GM18873 (cell line): ENCODE data around the gene STAB1.
"Not testable (repeated sequence)": the region's sequence is repeated elsewhere in the genome, so short reads cannot be mapped to it uniquely, and the experiment has no call there.

Source experiments
- ATAC-seq: cut with Tn5 transposase; IDR thresholded peaks from one replicate; pipeline ENCODE4 v1.9.1; 2021; ENCODE audit warnings: mild to moderate bottlenecking, moderate library complexity, moderate number of reproducible peaks; ENCODE audit not compliant: unreplicated experiment, low FRiP score

STAB1 gene

DNA sequence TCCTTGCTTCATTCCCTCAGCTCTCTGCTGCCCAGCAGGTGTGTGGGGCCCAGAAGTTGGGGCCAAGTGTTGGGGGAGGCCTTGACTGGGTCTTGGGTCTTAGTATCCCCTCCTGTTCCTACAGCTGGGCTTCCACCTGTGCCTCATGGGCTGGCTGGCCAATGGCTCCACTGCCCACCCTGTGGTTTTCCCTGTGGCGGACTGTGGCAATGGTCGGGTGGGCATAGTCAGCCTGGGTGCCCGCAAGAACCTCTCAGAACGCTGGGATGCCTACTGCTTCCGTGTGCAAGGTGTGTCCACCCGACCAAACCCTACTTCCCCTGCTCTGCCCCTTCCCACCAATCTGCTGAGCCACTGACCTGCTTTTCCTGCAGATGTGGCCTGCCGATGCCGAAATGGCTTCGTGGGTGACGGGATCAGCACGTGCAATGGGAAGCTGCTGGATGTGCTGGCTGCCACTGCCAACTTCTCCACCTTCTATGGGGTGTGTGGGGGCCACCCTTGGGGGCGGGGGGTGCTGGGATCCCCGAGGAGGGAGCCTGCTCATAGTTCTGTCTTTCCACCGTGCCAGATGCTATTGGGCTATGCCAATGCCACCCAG lies 27.6 kb downstream of the STAB1 start:
- no peak for ATAC-seq

DNA sequence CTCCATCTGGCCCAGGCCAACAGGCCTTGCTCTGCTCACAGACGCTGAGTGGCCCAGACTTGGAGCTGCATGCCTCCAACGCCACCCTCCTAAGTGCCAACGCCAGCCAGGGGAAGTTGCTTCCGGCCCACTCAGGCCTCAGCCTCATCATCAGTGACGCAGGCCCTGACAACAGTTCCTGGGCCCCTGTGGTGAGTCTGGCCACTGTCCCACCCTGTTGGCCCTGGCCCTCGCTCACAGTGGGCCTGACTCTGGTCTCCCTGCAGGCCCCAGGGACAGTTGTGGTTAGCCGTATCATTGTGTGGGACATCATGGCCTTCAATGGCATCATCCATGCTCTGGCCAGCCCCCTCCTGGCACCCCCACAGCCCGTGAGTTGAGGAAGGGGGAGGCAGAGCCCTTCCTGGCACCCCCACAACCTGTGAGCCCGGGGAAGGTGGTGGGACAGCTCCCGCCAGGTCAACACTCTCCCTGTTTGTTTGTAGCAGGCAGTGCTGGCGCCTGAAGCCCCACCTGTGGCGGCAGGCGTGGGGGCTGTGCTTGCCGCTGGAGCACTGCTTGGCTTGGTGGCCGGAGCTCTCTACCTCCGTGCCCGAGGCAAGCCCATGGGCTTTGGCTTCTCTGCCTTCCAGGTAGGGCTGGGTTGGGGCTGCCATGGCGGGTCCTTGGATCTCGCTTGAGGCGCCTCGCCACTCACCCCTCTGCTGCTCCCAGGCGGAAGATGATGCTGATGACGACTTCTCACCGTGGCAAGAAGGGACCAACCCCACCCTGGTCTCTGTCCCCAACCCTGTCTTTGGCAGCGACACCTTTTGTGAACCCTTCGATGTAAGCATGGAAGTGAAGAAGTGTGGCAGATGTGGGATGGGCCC lies 28.5 kb downstream of the STAB1 start:
- ATAC-seq = no peak

DNA sequence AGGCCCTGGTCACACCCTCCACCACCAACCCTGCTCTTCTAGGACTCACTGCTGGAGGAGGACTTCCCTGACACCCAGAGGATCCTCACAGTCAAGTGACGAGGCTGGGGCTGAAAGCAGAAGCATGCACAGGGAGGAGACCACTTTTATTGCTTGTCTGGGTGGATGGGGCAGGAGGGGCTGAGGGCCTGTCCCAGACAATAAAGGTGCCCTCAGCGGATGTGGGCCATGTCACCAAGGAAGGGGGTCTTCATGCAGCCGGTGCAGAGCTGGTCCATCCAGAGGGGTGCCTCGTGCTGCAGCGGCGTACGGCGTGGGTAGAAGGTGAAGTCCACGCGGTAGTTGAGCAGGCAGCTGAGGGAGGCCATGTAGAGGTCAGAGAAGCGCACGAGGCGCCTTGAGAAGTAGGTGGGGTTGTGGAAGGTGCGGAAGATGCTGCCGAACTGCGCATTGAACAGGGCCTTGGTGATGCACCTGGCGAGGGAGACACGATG lies 29.2 kb downstream of the STAB1 start:
- no peak for ATAC-seq

DNA sequence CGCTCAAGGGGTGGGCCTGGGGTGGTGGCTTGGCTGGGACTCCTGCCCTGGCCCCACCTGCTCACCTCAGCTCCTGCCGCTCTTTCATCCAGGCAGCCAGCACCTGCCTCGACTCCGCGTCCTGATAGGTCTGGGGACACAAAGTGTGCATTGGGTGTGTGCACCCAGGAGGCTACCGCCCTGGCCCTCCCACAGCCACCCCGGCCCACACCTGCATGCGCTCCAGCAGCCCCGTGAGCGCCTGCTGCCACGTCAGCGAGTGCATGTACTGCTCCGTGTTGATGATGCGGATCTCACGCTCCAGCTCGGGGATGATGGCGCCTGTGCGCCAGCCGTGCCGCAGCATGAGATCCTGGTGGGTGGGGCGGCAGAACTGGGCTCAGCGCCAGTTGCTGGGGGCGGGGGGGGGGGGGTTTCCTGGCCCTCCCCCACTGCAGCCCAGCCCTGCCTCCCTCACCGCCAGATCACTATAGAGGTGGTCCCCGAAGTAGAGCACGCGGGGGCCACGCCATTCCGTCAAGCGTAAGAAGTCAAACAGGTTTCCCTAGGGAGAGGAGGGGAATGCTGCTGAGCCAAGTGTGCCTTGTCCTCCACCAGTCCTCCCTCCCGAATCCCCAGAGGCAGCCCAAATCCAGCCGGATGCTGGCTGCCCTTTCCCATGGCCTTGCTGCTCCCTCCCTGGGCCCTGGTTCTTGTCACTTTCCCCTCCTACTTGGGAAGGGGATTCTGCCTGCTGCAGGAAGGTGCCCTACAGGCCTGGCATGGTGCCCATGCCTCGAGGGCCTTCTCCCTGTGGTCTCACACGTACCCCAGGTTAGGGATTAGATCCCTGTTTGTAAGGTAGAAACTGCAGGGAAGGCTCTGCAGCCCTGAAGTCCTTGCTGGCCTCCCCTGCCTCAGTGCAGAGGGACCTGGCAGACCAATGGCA lies 29.9 kb downstream of the STAB1 start:
- no peak for ATAC-seq

DNA sequence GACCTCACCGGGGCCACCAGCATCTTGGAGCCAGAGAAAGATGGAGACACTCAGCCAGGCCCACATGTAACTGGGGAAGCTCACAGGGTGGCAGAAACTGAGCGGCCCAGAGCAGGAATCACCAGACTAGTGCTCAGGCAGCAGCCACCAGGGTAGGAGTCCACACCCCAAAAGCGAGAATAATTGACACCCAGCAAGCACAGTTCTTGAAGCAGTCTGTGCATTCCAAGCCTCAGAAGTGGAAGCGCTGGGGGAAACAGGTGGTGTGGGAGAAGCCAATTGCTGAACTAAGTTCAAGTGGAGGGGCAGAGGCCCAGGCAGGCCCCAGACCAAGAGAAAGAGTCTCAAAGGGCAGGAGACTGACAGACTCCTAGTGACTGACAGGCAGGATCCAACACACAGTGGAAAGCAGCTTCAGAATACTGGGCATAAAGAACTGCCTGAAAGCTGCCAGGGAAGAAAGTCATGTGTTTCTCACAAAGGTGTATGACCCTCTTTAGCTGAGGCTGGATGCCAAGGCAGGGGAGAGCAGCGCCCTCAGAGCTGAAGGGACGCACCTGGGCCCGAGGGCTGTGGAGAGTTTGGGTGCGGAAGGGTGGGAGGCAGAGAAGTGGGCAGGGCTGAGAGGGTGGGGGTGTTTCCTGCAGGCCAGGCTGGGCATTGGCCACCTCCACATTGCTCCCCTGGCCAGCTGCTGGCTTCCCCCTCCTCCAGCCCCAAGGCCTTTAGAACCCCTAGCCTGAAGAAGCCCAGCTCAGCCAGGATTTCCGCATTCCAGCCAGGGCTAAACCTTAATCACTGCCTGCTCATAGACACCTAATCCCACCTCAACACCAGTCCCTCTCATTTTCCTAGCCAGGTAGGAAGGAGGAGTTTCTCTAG lies 30.8 kb downstream of the STAB1 start:
- no peak for ATAC-seq

DNA sequence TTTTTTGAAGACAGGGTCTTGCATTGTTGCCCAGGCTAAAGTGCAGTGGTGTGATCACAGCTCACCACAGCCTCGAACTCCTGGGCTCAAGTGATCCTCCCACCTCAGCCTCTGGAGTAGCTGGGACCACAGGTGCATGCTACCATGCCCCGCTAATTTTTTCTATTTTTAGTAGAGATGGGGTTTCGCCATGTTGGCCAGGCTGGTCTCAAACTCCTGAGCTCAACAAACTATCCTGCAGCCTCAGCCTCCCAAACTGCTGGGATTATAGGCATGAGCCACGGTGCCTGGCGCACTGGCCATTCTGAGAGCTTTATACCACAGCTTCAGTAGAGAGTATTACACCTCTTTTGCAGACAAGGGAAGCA lies 31.5 kb downstream of the STAB1 start:
- not testable (repeated sequence) for ATAC-seq

DNA sequence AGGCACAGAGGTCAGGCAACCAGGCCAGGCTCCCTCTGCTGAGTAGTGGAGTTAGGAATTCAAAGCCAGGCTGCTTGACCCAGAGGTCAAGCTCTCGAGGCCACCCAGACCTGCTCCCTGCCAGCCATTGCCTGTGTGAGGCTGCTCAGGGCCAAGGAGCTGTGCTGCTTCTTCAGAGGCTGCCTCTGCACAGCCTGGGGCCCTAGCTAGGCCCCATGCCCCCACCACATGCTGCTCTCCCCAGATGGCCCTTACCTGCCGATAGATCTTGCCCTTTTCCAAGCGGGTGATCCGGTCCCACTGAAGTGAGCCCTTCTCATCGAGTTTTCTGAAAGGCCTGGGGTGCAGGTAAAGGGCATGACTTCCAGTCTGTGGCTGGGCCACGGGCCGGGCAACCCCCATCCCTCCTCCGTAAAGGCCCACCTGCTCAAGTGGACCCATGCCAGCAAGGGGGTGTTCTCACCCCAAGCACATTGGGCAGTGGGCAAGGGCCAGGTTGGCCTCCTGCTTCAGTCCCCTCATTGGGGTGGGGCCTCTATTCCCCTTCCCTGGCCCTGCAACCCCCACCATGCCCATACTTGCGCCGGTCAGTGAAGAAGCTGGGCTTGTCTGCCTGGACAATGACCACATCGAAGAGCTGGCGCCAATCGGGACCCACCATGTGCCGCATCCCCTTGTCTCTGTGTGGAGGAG lies 32.0 kb downstream of the STAB1 start:
- no peak for ATAC-seq

DNA sequence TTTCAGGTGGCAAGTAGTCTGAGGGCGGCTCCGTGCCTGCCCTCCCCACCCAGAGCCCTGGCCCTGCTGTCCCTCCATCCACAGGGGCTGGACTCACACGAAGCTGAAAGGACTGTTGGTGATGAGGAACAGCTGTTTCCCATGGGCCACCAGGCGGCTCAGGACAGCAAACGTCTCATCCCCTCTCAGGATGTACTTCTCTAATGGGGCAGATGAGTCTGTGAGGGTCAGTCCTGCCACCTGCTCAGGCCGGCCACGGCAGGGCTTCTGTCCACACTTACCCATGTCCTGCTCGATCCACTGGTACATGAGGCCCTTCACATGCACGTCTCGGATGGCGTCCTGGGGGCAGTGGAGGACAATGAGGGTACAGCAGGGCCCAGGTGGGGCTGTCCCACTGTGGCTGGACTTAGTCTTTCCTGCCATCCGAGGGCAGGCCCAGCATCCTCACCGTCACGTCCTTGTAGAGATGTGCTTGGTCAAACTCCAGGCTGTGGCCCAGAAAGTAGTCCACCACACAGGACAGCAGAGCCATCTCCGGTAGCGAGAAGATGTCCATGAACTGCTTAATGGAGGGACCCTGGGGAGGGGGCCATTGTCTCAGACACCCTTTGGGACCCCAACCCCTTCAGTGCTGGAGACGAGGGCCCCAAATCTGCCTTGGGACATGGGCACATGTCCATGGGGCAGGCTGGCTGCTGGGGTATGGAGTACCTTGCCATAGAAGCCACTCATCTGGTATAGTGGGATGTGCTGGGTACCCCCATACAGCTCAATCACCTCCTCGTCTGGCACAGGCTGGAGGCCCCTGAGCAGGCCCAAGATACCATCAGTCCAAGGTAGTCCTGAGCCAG lies 32.8 kb downstream of the STAB1 start:
- no peak for ATAC-seq

DNA sequence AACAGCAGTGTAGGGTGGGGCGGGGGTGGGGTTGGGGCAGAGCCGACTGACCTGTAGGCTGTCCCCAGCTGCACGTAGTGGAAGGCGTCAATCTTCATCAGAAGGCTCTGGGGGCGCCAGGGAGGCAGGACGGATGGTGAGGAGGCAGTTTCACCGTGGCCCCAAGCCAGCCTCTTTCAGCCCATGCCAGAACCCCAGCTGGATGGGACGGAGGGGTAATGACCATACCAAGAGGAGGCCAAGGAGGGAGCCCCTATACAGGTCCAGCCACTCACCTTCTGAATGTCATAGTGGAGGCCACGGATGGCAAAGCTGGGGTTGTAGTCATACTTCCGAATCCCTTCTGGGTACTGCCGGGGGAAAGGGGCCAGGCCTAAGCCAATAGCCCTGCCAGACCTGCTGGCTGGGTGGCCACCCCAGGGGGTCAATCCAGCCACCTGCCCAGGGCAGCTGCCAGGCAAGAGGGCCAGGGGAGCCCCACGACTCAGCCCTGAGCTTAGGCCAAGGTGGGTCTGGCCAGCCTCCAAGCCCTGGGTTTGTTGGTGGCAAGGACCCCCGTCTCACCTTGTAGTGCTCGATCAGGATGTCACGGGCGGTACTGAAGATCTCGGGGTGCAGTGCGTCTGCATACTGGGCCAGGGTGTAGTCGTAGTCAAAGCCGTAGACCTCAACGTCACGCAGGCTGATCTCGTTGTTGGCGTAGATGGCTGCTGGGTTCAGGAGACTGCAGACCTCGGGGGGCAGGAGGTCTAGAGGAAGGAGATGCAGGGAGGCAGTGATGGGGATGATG lies 33.6 kb downstream of the STAB1 start:
- no peak for ATAC-seq

DNA sequence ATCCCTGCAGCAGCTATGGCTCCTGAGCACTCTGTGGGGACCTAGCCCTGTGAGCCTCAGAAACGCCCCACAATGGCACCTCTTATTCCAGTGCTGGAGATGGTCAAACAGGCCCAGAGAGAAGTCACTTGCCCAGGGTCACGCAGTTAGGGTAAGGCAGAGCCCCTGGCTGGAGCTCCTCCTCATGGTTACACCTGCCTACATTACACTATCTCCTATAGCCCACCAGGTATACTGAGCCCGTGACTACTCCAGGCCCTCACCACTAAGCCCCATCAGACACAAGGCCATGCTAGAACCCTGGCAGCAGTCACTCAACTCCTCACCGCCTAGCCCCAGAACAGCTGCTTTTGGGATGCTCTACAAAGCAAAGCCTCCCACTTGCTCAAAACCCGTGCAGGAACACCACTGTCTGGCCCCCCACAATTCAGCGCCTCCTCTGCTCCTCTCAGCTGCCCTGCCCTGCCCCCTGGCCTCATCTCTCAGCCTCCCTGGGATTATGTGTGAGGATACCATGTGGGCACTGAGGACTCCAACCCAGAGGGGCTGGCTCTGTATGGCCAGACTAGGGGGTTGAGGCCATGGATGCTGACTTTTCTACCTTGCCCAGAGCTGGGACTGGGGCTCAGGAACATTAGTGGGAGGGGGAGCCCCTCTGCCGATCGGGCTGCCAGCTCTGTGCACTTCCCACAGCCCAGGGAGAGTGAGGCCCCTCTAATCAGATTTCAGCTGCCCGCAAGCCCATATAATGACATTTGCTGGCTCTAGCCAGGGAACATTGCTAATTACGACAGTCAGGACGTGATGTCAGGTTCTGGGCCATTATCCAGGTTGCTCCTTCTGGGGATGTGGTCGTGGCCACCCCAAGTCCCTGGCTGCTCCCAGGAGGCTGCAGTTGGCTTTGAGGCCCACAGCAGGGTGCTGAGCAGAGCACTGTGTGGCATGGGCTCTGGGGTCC lies 34.5 kb downstream of the STAB1 start:
- no peak for ATAC-seq

DNA sequence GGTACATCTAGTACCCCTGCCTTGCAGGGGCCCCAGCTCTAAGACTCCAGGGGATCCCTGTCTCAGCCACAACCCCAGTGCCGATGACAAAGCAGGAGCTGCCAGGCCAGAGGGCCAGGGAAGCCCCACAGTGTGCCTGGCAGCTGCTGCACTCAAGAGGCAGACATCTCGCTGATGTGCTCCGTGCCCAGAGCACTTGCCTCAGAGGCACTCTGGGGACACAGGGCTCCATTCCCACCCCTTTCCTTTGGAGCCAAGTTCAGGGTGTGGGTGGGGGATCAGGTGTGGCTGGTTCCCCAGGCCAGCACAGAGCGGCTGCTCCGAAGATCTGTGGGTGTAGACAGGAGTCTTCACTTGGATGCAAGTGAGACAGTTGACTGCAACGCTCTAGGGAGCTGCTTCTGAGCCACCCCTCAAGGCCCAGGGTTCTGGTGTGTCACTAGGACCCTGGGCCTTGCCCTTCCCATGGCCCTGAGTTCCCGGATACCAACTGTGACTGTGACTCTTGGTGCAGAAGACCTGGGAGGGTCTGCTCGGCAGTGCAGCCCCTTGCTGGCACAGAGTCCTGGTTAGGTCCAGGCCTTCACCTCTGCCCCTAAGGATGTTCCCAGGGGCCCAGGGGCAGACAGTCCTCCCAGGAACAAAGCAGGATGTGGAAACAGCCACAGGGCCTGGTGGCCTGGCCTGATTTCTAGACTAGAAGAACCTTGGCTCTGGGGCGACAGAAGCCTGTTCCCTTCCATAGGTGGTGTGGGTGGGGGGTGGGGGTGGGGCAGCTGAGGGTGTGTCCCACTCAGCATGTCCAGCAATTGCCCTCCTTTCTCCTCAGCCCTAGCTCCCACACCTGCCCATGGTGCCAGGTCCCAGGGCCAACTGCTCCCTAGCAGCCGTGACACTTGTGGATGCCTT lies 36.0 kb downstream of the STAB1 start:
- no peak for ATAC-seq

DNA sequence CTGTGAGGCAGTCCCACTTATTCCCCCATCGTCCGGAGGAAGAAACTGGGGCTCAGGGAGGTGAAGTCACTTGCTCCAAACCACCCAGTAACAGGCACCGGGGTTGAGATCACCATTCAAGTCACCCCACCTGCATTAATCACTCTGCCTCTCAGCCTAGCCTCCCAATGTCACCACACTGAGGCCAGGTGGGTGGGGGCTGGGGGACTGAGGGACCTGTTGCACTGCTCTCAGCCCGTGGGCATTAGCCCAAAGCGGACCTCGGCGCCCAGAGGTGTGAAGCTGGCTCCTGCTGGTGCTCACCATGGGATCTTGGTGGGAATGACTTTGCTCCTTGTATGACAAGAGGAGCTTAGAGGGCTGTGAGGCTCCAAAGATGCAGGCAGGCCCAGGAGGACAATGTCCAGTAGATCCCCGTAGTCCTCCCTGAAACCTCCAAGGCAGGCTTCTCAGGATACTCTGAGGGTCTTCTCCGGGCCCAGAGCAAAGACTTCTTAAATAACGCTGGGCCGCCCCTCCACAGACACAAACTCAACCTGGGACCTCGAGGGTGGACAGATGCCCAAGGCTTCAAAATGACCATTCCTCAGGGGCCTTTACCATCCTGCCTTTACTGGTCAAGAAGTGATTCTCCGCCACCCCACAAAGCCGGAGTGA lies 36.9 kb downstream of the STAB1 start:
- no peak for ATAC-seq

DNA sequence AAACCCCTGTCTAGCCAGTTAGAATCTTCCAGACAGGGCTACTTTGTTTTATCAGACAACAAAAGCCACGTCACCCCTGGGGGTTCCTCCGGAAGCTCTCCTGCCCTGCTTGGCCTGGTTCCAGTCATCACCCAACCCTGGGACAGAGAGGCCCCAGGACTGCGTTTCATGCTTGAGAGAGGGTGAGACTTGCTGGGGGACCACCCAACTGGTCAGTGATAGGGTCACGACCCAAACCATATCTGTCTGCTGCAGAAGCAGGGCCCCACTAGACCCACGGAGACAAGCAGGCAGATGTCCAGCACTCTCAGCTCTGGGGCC lies 37.3 kb downstream of the STAB1 start:
- ATAC-seq = no peak

DNA sequence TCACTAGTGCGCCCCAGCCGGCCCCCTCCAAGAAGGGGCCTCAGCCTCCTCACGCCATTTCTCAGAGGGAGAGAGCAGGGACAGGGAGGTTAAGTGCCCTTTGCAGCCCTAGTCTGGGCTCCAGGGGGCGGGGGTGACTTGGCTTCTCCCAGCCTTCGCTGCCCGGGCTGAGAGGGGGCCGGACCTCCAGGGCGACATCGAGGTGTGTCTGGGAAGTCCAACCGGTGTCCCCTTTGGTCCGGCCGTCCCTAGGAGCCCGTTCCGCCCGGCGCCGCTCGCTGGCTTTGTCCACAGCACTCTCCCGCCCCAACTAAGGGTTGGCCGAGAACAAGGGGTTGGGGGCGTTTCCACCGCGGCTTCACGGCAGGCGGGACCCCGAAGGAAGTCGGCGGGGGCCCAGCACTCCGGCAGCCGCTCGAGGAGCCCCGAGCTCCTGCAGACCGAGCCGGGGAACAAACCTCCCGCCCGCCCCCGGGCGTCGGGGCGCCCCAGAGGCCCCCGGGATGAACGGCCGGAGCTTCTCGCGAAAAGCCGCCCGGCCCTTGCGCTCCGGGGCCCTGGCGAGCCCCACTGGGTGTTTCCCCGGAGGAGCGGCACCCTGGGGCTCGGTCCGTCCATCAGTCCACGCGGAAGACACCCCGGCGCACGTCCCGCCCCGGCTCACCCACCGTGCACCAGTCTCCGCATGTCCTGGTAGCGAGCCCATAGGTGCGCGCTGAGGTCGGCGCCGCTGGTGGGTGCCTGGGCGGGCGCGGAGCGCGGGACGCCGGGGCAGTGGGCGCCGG lies 37.9 kb downstream of the STAB1 start:
- no peak for ATAC-seq
